HepG2 (cell line): Measurements from ENCODE around the gene PIGL. TPM values are rescaled to one million over a fixed set of nuclear protein-coding genes. Genes with fewer than 3 reads are reported as not detected.

Experiments
- GTF3A ChIP-seq: sonication (generic); formaldehyde crosslinking; conservative IDR thresholded peaks from 2 replicates; pipeline ENCODE4 v1.4.0; 2020; ENCODE audit warnings: mild to moderate bottlenecking, missing genetic modification reagents
- HNF4A ChIP-seq: sonication (generic); formaldehyde crosslinking; IDR thresholded peaks from 2 replicates; pipeline ENCODE4 v1.4.0; 2020; ENCODE audit warnings: missing genetic modification reagents
- HOXA3 ChIP-seq: sonication (generic); formaldehyde crosslinking; IDR thresholded peaks from 2 replicates; pipeline ENCODE4 v1.5.0; 2020; ENCODE audit warnings: missing genetic modification reagents
- JUNB ChIP-seq: sonication (generic); formaldehyde crosslinking; IDR thresholded peaks from 2 replicates; pipeline ENCODE4 v1.8.0; 2022; ENCODE audit warnings: missing genetic modification reagents, mild to moderate bottlenecking, borderline replicate concordance
- MAFK ChIP-seq, 2 experiments: IDR thresholded peaks in 1 of 2; conservative IDR thresholded peaks in 1 of 2; 2 replicates each; pipeline ENCODE4 v1.6.1; 2011; ENCODE audit warnings: improper control_type of control experiment in 2 of 2, low read length in 2 of 2
- POGZ ChIP-seq: sonication (generic); formaldehyde crosslinking; IDR thresholded peaks from 2 replicates; pipeline ENCODE4 v1.4.0; 2020; ENCODE audit warnings: mild to moderate bottlenecking, missing genetic modification reagents
- PPARG ChIP-seq: conservative IDR thresholded peaks from 2 replicates; pipeline ENCODE4 v1.6.1; 2016; ENCODE audit warnings: missing biosample characterization, missing genetic modification reagents
- PTBP1 ChIP-seq: fragments of 200-400 bp; formaldehyde crosslinking; IDR thresholded peaks from 2 replicates; pipeline ENCODE4 v1.6.1; 2018; ENCODE audit warnings: low read length, low read depth; ENCODE audit not compliant: poor library complexity, severe bottlenecking
- RBFOX2 ChIP-seq: fragments of 200-400 bp; formaldehyde crosslinking; IDR thresholded peaks from 2 replicates; pipeline ENCODE4 v1.6.1; 2017; ENCODE audit warnings: low read depth, mild to moderate bottlenecking, low read length
- ZFP1 ChIP-seq: IDR thresholded peaks from 2 replicates; pipeline ENCODE4 v1.6.1; 2016
- ZNF224 ChIP-seq: sonication (generic); formaldehyde crosslinking; IDR thresholded peaks from 2 replicates; pipeline ENCODE4 v1.5.0; 2020; ENCODE audit warnings: mild to moderate bottlenecking, missing genetic modification reagents
- ZNF264 ChIP-seq: sonication (generic); formaldehyde crosslinking; IDR thresholded peaks from 2 replicates; pipeline ENCODE4 v1.4.0; 2020; ENCODE audit warnings: missing genetic modification reagents
- ZNF333 ChIP-seq: sonication (generic); formaldehyde crosslinking; IDR thresholded peaks from 2 replicates; pipeline ENCODE4 v1.4.0; 2020; ENCODE audit warnings: mild to moderate bottlenecking, missing genetic modification reagents, borderline replicate concordance
- ZNF510 ChIP-seq: sonication (generic); formaldehyde crosslinking; IDR thresholded peaks from 2 replicates; pipeline ENCODE4 v1.4.0; 2020; ENCODE audit warnings: low read depth, mild to moderate bottlenecking, missing genetic modification reagents
- ZNF557 ChIP-seq: sonication (generic); formaldehyde crosslinking; IDR thresholded peaks from 2 replicates; pipeline ENCODE4 v1.4.0; 2020; ENCODE audit warnings: missing genetic modification reagents
- ZNF879 ChIP-seq: sonication (generic); formaldehyde crosslinking; IDR thresholded peaks from 2 replicates; pipeline ENCODE4 v1.8.1; 2023; ENCODE audit warnings: missing genetic modification reagents
- polyA plus RNA-seq, 8 experiments: library from polyadenylated mRNA; depleted of rRNA in 3 of 8; stranded (reverse) in 7 of 8; unstranded in 1 of 8; fragments of >200 nt; fragmentation: Illumina TruSeq in 4 of 8; extraction: Trizol in 4 of 8; gene quantifications; 2 replicates each; pipeline versions ENCODE4 v1.2.1 to v1.2.3, GENCODE V29; 2011 to 2016; ENCODE audit warnings: low read depth in 4 of 8, missing spikeins in 1 of 8, mixed read lengths in 1 of 8; ENCODE audit not compliant: insufficient read depth in 1 of 8
- total RNA-seq, 5 experiments: library from RNA; depleted of rRNA; stranded (reverse); fragments of >200 nt; fragmentation: Illumina TruSeq; extraction: Trizol; gene quantifications; 2 replicates each; pipeline ENCODE4 v1.2.3, GENCODE V29; 2016; ENCODE audit warnings: low read depth in 1 of 5
- TF ChIP-seq, protein P1 (sequence below): sonication (generic); formaldehyde crosslinking; IDR thresholded peaks from 2 replicates; pipeline ENCODE4 v1.5.0; 2020; ENCODE audit warnings: missing genetic modification reagents, mild to moderate bottlenecking, borderline replicate concordance
- TF ChIP-seq, protein P2 (sequence below): sonication (generic); formaldehyde crosslinking; conservative IDR thresholded peaks from 2 replicates; pipeline ENCODE4 v1.4.0; 2020; ENCODE audit warnings: missing genetic modification reagents
- TF ChIP-seq, protein P3 (sequence below): sonication (generic); formaldehyde crosslinking; IDR thresholded peaks from 2 replicates; pipeline ENCODE4 v1.5.0; 2020; ENCODE audit warnings: missing genetic modification reagents
- TF ChIP-seq, protein P4 (sequence below): sonication (generic); formaldehyde crosslinking; IDR thresholded peaks from 2 replicates; pipeline ENCODE4 v1.5.0; 2020; ENCODE audit warnings: missing genetic modification reagents
- TF ChIP-seq, protein P5 (sequence below): sonication (generic); formaldehyde crosslinking; IDR thresholded peaks from 2 replicates; pipeline ENCODE4 v1.4.0; 2020; ENCODE audit warnings: missing genetic modification reagents

The PIGL gene
- total and polyA plus RNA-seq, 2 of the 13 experiments (the other 11 are each of a cell fraction or from before 2014, with no cell fraction given): 28.5 to 63.8 TPM

DNA sequence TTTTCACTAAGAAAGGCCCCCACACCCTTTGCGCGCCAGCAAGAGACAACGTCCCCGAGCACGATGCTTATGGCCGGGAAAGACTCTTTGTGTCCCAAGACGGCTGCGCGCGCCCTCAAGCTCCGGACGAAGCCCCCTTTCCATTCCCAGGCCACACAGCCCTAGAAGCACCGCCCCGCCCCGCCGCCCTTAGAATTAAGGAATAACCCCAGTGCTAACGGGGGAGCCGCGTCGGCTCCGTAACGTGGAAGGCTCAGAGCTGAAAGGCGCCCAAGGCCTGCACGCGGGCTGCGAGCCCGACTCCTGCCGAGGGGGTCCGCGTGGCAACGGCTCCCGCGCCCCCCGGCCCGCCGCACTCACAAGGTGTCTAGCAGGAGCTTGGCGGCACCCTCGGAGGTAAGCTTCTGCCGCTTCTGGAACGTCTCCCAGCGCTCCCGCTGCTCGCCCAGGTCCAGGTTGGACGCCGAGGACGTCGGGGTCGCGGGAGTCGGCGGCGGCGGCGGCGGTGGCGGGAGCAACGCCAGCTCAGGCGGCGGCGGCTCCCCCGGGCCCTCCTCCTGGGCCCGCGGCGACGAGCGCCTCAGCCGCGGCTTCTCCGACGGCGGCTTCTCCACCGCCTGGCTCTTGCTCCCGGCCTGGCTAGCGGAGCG lies 135.8 kb downstream of the PIGL start (continued):
- no peak for TF ChIP-seq MAFK (conservative IDR thresholded peaks at IDR 0.05 in 1 of 2, IDR thresholded peaks at IDR 0.05 in 1 of 2; ENCODE audit: low read length in 2 of 2)
- TF ChIP-seq, protein P1, sequence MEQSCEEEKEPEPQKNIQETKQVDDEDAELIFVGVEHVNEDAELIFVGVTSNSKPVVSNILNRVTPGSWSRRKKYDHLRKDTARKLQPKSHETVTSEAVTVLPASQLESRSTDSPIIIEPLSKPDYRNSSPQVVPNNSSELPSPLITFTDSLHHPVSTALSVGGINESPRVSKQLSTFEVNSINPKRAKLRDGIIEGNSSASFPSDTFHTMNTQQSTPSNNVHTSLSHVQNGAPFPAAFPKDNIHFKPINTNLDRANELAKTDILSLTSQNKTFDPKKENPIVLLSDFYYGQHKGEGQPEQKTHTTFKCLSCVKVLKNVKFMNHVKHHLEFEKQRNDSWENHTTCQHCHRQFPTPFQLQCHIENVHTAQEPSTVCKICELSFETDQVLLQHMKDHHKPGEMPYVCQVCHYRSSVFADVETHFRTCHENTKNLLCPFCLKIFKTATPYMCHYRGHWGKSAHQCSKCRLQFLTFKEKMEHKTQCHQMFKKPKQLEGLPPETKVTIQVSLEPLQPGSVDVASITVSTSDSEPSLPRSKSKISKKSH (CRISPR knock-in tag): peak; percentile 72; the same call in 1 of the 2 replicates
- 0 out of 2 replicates have a peak, but pooled peaks have one; percentile 82 for TF ChIP-seq ZNF333 (CRISPR knock-in tag)
- TF ChIP-seq, protein P2, sequence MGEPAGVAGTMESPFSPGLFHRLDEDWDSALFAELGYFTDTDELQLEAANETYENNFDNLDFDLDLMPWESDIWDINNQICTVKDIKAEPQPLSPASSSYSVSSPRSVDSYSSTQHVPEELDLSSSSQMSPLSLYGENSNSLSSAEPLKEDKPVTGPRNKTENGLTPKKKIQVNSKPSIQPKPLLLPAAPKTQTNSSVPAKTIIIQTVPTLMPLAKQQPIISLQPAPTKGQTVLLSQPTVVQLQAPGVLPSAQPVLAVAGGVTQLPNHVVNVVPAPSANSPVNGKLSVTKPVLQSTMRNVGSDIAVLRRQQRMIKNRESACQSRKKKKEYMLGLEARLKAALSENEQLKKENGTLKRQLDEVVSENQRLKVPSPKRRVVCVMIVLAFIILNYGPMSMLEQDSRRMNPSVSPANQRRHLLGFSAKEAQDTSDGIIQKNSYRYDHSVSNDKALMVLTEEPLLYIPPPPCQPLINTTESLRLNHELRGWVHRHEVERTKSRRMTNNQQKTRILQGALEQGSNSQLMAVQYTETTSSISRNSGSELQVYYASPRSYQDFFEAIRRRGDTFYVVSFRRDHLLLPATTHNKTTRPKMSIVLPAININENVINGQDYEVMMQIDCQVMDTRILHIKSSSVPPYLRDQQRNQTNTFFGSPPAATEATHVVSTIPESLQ: no peak
- TF ChIP-seq HNF4A (CRISPR knock-in tag): no peak
- TF ChIP-seq ZNF510 (CRISPR knock-in tag): no peak
- no peak for TF ChIP-seq JUNB (CRISPR knock-in tag)
- peak; percentile 6; the same call in 1 of the 2 replicates for TF ChIP-seq POGZ (CRISPR knock-in tag)
- no peak for TF ChIP-seq PPARG
- TF ChIP-seq, protein P3, sequence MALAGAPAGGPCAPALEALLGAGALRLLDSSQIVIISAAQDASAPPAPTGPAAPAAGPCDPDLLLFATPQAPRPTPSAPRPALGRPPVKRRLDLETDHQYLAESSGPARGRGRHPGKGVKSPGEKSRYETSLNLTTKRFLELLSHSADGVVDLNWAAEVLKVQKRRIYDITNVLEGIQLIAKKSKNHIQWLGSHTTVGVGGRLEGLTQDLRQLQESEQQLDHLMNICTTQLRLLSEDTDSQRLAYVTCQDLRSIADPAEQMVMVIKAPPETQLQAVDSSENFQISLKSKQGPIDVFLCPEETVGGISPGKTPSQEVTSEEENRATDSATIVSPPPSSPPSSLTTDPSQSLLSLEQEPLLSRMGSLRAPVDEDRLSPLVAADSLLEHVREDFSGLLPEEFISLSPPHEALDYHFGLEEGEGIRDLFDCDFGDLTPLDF (CRISPR knock-in tag): 0 out of 2 replicates have a peak, but pooled peaks have one; percentile 17
- no peak for TF ChIP-seq ZFP1 (CRISPR knock-in tag)
- no peak for TF ChIP-seq HOXA3 (CRISPR knock-in tag)
- peak; percentile 60; the same call in 1 of the 2 replicates for TF ChIP-seq ZNF879 (CRISPR knock-in tag)
- 0 out of 2 replicates have a peak, but pooled peaks have one; percentile 71 for TF ChIP-seq ZNF224
- peak; percentile 68 for TF ChIP-seq PTBP1
- TF ChIP-seq ZNF264: no peak
- TF ChIP-seq GTF3A (CRISPR knock-in tag): no peak
- no peak for TF ChIP-seq ZNF557 (CRISPR knock-in tag)
- TF ChIP-seq, protein P4, sequence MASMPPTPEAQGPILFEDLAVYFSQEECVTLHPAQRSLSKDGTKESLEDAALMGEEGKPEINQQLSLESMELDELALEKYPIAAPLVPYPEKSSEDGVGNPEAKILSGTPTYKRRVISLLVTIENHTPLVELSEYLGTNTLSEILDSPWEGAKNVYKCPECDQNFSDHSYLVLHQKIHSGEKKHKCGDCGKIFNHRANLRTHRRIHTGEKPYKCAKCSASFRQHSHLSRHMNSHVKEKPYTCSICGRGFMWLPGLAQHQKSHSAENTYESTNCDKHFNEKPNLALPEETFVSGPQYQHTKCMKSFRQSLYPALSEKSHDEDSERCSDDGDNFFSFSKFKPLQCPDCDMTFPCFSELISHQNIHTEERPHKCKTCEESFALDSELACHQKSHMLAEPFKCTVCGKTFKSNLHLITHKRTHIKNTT: no peak
- peak; percentile 87 for TF ChIP-seq RBFOX2
- TF ChIP-seq, protein P5, sequence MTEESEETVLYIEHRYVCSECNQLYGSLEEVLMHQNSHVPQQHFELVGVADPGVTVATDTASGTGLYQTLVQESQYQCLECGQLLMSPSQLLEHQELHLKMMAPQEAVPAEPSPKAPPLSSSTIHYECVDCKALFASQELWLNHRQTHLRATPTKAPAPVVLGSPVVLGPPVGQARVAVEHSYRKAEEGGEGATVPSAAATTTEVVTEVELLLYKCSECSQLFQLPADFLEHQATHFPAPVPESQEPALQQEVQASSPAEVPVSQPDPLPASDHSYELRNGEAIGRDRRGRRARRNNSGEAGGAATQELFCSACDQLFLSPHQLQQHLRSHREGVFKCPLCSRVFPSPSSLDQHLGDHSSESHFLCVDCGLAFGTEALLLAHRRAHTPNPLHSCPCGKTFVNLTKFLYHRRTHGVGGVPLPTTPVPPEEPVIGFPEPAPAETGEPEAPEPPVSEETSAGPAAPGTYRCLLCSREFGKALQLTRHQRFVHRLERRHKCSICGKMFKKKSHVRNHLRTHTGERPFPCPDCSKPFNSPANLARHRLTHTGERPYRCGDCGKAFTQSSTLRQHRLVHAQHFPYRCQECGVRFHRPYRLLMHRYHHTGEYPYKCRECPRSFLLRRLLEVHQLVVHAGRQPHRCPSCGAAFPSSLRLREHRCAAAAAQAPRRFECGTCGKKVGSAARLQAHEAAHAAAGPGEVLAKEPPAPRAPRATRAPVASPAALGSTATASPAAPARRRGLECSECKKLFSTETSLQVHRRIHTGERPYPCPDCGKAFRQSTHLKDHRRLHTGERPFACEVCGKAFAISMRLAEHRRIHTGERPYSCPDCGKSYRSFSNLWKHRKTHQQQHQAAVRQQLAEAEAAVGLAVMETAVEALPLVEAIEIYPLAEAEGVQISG: peak; percentile 25; the same call in 1 of the 2 replicates
